Measurements from ENCODE around the gene COL13A1.

GRCh38 chr10:69760072-69760471 is 41.6 kb upstream of the COL13A1 start:
- TF ChIP-seq CTCF (IDR thresholded peaks at IDR 0.05) = no peak
- no peak for TF ChIP-seq POLR2AphosphoS5 (IDR thresholded peaks at IDR 0.05; ENCODE audit: insufficient read depth in 1 of 2, low read depth in 1 of 2)
- no peak for TF ChIP-seq POLR2A (IDR thresholded peaks at IDR 0.05)

Measured in vagina (tissue), 2 donors.